Aorta (tissue), 5 donors: ENCODE results near the gene MEGF10. TPM values are rescaled to one million over a fixed set of nuclear protein-coding genes. Genes with fewer than 3 reads are reported as not detected.

Source experiments
- ATAC-seq: fragments of 200-7000 bp; cut with Tn5 transposase; one replicate; pipeline ENCODE4 v1.9.1; 2022; ENCODE audit warnings: moderate library complexity; ENCODE audit not compliant: low FRiP score
- DNase-seq, 2 donors: peaks; one replicate each; pipeline ENCODE4 v3.0.0-alpha.2; 2020
- H3K27ac ChIP-seq, 2 donors: one replicate each; pipeline ENCODE4 v1.5.1; 2013; ENCODE audit warnings: low read length in 2 of 2, mild to moderate bottlenecking in 2 of 2, moderate library complexity in 2 of 2, control low read depth in 1 of 2, inconsistent platforms in 1 of 2, low read depth in 1 of 2
- H3K27me3 ChIP-seq, 2 donors: one replicate each; pipeline ENCODE4 v1.6.1; 2013; ENCODE audit warnings: control low read depth in 1 of 2, low read length in 1 of 2, mild to moderate bottlenecking in 1 of 2, moderate library complexity in 1 of 2; ENCODE audit not compliant: insufficient read depth in 2 of 2, control insufficient read depth in 1 of 2
- H3K36me3 ChIP-seq, 2 donors: one replicate each; pipeline ENCODE4 v1.6.1; 2013; ENCODE audit warnings: control low read depth in 1 of 2, low read length in 1 of 2, mild to moderate bottlenecking in 1 of 2; ENCODE audit not compliant: insufficient read depth in 2 of 2, control insufficient read depth in 1 of 2
- H3K4me1 ChIP-seq, 2 donors: one replicate each; pipeline ENCODE4 v1.6.1; 2013; ENCODE audit warnings: low read length in 2 of 2, control low read depth in 1 of 2, mild to moderate bottlenecking in 1 of 2, moderate library complexity in 1 of 2; ENCODE audit not compliant: insufficient read depth in 2 of 2, control insufficient read depth in 1 of 2
- H3K4me3 ChIP-seq, 2 donors: one replicate each; pipeline ENCODE4 v1.5.1; 2013; ENCODE audit warnings: low read length in 2 of 2, control low read depth in 1 of 2, mild to moderate bottlenecking in 1 of 2
- H3K9me3 ChIP-seq: one replicate; pipeline ENCODE4 v1.6.1; 2013; ENCODE audit warnings: mild to moderate bottlenecking, low read length; ENCODE audit not compliant: control insufficient read depth
- WGBS, 2 donors: extraction: QIAGEN DNeasy Blood & Tissue Kit; methylation state at CpG; one replicate each; pipeline ENCODE4 v1.1.7; 2013; 5-methylcytosine and 5-hydroxymethylcytosine counted together
- intact Hi-C, 2 donors: fragments of 100-400 bp; cut with DNase I; formaldehyde crosslinking; loops; one replicate each; pipeline versions ENCODE4 v1.14.2 to v1.15.0; 2022
- polyA plus RNA-seq, 2 donors: library from polyadenylated mRNA; stranded (reverse); fragments of 200-250 nt; gene quantifications; one replicate each; pipeline ENCODE4 v1.2.3, GENCODE V29; 2013
- total RNA-seq, 2 donors: library from RNA; stranded (reverse); fragmentation: NEBNext Ultra II Directional; extraction: Animal tissue kit (Norgen Biotek cat#: 25700); gene quantifications; one replicate each; pipeline ENCODE4 v1.2.1, GENCODE V29; 2021
- donor health status: healthy with polysubstance abuse.
- donor health status: Bipolar disorder and iron deficiency.
- donor health status: DM: no; HTN: no; CAD: no.
- donor health status: DM: no; HTN: no; CAD: no.
- donor health status: DM: yes; HTN: yes; CAD: no.

Gene MEGF10
- total and polyA plus RNA-seq, 4 donors, result 0.05 to 0.72 (median 0.52) TPM; not detected in 1

DNA sequence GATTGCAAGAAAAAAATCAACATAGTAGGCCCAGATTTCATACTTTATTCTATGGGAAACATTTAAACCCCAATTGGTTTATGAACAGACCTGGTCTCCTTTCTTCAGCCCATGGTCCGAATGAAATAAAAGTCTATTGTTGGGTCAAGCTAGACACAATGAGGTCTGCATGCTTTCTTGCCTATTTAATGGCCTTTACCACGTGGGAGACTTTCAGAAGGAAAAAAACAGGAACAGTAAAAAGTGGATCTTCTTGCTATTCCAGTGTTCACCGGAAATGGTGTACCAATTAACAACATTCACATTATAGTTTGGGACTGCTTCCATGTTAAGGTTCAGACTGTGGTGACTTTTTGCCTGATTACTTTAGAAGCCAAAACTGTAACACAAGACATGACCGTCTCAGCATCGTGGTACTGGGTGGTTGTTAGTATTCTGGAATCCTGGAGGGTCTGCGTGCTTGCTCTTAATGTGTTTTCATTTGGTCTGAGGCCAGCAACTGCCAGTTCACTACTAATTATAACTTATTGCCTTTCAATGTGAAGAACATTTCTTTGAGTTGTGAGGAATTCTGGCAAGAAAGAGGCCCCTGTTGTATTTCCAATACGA lies 141.5 kb downstream of the MEGF10 start:
- intact Hi-C loops, result no loop called here
- H3K27me3 ChIP-seq, result no peaks in the 10 kb centered on the region

DNA sequence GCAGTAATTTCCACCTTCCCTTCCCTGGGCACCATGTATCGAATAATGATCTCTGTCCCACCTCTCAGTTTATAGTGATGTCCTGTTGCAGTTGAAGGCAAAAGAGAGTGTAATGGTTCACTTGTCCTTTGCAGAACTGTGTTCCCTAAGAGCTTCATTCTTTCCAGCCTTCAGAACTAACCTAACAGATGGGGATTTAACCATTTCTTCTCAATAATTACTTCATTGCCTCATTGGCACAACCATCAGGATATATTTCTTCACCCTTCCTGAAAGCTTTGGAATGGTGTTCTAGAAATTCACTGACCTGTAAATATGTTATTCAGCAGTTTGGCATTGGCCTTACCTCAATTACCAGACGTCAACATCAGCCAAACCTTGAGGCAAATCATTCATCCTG lies 142.9 kb downstream of the MEGF10 start:
- Histone ChIP-seq H3K27ac (no peak overlapping the region), H3K36me3 (no peaks in the 10 kb centered on the region), H3K4me1 (no peaks in the 10 kb centered on the region), H3K27me3 (no peaks in the 10 kb centered on the region), H3K4me3 (no peak overlapping the region), H3K9me3 (no peaks in the 10 kb centered on the region)
- 67 to 73% methylated on average over 2 of the region's 2 CpGs for WGBS, 2 donors
- ATAC-seq (no peak), DNase-seq (no peak)
- intact Hi-C loops, result no loop called here

More for the DNA sequence above, 141.5 kb downstream of the MEGF10 start:
- no peak for DNase-seq
- no peaks in the 10 kb centered on the region for H3K36me3 ChIP-seq
- H3K4me3 ChIP-seq, result no peak overlapping the region
- no peak for ATAC-seq
- 31 to 41% methylated on average over 7 of the region's 7 CpGs for WGBS, 2 donors
- no peaks in the 10 kb centered on the region for H3K4me1 ChIP-seq
- no peak overlapping the region for H3K27ac ChIP-seq
- peaks cover 2% of the 10 kb centered on the region for H3K9me3 ChIP-seq

DNA sequence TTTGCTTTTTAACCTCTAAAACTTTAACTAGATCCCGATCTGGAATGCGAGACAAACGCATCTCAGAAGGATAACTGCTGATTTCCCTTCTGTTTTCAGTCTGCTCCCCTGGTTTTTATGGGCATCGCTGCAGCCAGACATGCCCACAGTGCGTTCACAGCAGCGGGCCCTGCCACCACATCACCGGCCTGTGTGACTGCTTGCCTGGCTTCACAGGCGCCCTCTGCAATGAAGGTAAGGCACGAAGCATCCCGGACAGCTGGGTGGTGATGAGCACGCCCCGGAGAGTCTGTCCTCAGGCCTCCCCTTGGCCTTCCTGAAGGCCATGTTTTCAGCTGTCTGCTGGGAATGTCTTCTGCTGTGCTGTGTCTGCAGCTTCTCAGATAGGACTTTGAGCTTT lies 144.0 kb downstream of the MEGF10 start:
- intact Hi-C loops, result no loop called here
- Histone ChIP-seq H3K27ac (no peak overlapping the region), H3K27me3 (no peaks in the 10 kb centered on the region), H3K4me1 (no peaks in the 10 kb centered on the region), H3K9me3 (peaks cover under 1% of the 10 kb centered on the region), H3K4me3 (no peak overlapping the region), H3K36me3 (no peaks in the 10 kb centered on the region)
- no peak for DNase-seq
- ATAC-seq, result no peak
- 87 to 91% methylated on average over 12 of the region's 12 CpGs for WGBS, 2 donors

DNA sequence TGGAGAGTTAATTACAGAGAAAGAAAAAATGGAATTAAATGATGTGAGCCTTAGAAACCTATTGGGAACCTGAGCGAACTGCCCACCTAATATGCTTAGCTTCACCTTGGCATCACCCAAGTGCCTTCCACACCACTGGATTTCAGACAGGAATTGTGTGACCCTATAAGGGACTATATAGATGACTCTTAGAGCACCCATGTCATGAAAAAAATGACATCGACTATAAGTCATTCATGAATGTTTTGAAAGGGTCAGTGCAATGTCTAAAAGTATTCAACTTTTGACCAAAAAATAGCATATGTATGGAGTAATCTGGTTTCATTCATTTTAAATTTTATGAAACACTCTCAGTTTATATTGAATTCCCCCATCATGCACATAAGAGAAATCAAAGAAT lies 145.2 kb downstream of the MEGF10 start:
- no peak overlapping the region for H3K27ac ChIP-seq
- WGBS, 2 donors, result 89 to 93% methylated on average over 2 of the region's 2 CpGs
- intact Hi-C loops, result no loop called here
- H3K27me3 ChIP-seq, result no peaks in the 10 kb centered on the region
- DNase-seq, result no peak
- no peak for ATAC-seq
- no peaks in the 10 kb centered on the region for H3K4me1 ChIP-seq
- peaks cover 2% of the 10 kb centered on the region for H3K9me3 ChIP-seq
- H3K36me3 ChIP-seq, result no peaks in the 10 kb centered on the region
- H3K4me3 ChIP-seq, result no peak overlapping the region

DNA sequence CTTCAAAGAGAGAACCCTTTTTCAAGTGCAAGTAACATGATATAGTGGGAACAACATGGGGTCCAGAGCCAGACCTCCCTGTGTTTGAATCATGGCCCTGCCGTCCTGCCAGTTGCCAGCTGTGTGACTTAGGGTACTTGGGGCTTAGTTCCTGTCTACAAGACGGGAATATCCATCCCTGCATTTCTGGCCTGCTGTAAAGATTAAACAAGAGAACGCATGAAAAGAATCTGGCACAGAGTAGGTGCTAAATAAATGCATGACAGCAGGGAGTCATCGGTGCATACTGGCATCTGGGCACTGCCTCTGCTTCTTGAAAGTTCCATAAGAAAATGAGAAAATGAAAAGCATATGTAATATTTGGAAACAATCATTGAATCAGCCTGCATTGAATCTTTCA lies 149.0 kb downstream of the MEGF10 start:
- no peak overlapping the region for H3K4me3 ChIP-seq
- intact Hi-C loops, result no loop called here
- 73 to 76% methylated on average over 4 of the region's 4 CpGs for WGBS, 2 donors
- H3K36me3 ChIP-seq, result no peaks in the 10 kb centered on the region
- H3K27ac ChIP-seq, result no peak overlapping the region
- no peak for DNase-seq
- peaks cover 2% of the 10 kb centered on the region for H3K9me3 ChIP-seq
- no peaks in the 10 kb centered on the region for H3K4me1 ChIP-seq
- no peak for ATAC-seq
- H3K27me3 ChIP-seq, result no peaks in the 10 kb centered on the region

DNA sequence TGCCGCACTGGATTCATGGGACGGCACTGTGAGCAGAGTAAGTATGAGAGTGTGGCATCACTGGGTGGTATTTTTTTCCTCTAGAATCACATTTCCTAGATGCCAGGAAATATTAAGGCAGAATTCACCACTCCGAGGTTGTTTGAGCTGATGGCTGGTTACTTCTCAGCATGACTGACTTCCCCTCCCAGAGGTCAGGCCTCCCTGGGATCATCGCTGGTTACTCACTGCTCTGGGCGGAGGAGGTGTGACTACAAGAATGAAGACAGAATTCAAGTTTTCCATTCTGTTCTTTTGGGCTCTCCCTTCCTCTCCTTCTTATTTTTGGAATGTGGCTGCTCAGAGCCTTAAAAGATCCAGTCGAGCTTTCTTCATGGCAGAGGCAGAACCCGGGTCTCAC lies 150.2 kb downstream of the MEGF10 start:
- intact Hi-C loops, result no loop called here
- Histone ChIP-seq H3K4me1 (no peaks in the 10 kb centered on the region), H3K4me3 (no peak overlapping the region), H3K27me3 (no peaks in the 10 kb centered on the region), H3K36me3 (no peaks in the 10 kb centered on the region), H3K27ac (no peak overlapping the region), H3K9me3 (peaks cover 2% of the 10 kb centered on the region)
- no peak for DNase-seq
- 68 to 69% methylated on average over 7 of the region's 7 CpGs for WGBS, 2 donors
- ATAC-seq, result no peak

DNA sequence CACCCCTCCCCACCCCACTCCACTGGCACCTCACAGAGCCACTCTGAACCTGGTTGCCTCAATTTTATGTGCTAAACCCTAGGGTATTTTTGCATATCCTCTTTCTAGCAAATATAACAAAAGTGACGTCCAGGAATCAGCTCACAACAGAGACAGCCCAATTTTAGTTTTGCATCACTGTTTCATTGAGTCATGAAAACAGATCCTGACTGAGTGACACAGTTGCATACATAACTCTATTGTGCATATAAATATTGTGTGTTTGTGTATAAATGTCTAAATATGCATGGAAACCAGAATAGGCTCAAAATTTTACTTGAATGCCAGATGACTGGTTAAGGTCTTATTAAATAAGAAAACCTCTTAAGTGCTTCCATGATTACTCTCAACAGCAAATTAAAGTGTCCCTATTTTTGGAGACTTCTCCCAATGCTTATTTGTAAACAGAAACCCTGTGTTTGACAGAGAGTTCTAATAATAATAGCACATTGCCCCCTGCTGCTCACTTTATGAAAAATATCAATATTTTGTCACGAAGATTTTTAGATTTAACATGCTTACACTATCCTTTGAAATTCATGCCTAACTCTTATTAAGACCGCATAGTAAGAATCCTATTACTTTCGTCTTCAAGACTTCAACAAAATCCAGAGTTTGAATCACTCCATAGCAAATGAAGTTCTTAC lies 151.3 kb downstream of the MEGF10 start:
- Histone ChIP-seq H3K4me3 (no peak overlapping the region), H3K27me3 (no peaks in the 10 kb centered on the region), H3K4me1 (no peaks in the 10 kb centered on the region), H3K9me3 (peaks cover 2% of the 10 kb centered on the region), H3K27ac (no peak overlapping the region), H3K36me3 (no peaks in the 10 kb centered on the region)
- DNase-seq, result no peak
- intact Hi-C loops, result no loop called here
- no peak for ATAC-seq
- 63 to 68% methylated on average over 4 of the region's 4 CpGs for WGBS, 2 donors

DNA sequence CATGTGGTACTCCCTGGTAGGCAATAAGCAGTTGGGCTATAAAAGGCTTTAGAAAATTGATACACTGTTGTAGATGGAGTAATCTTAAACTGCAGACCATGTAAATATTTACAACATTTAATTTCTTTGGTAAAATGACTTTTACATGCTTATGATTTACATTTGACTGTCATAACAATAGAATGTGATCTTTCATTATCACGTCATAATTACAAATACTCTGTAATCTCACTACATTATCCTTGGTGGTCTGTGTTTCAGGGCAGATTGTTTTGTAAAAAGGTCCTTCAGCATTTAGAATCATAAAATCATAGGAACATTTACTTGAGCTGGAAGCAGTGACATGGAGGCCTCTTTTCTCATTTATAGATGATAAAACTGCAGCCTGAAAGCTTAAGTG lies 153.6 kb downstream of the MEGF10 start:
- no peaks in the 10 kb centered on the region for H3K36me3 ChIP-seq
- no peaks in the 10 kb centered on the region for H3K4me1 ChIP-seq
- no peak for DNase-seq
- intact Hi-C loops, result no loop called here
- ATAC-seq, result no peak
- H3K27ac ChIP-seq, result no peak overlapping the region
- H3K27me3 ChIP-seq, result no peaks in the 10 kb centered on the region
- no peak overlapping the region for H3K4me3 ChIP-seq
- 92 to 95% methylated on average over 1 of the region's 1 CpG for WGBS, 2 donors
- H3K9me3 ChIP-seq, result peaks cover 2% of the 10 kb centered on the region

DNA sequence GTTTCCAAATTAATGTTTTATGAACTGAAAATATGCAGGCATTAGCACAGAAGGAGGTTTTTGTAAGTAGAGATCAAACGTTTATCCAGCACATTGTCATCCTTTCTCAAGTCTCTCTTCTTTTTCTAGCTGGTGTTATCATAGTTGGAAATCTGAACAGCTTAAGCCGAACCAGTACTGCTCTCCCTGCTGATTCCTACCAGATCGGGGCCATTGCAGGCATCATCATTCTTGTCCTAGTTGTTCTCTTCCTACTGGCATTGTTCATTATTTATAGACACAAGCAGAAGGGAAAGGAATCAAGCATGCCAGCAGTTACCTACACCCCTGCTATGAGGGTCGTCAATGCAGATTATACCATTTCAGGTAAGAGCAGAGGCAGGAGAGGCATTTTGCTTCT lies 154.7 kb downstream of the MEGF10 start:
- H3K9me3 ChIP-seq, result no peaks in the 10 kb centered on the region
- intact Hi-C loops, result no loop called here
- H3K4me3 ChIP-seq, result no peak overlapping the region
- 68% methylated on average over 4 of the region's 4 CpGs for WGBS, 2 donors
- H3K27me3 ChIP-seq, result no peaks in the 10 kb centered on the region
- no peak for DNase-seq
- H3K27ac ChIP-seq, result no peak overlapping the region
- no peaks in the 10 kb centered on the region for H3K36me3 ChIP-seq
- no peak for ATAC-seq
- no peaks in the 10 kb centered on the region for H3K4me1 ChIP-seq
